Measurements from ENCODE around the gene SMCO4. TPM values are rescaled to one million over a fixed set of nuclear protein-coding genes. Genes with fewer than 3 reads are reported as not detected.

SMCO4 gene
- total RNA-seq, 1 experiment from 2014 or later, result 50.1 TPM

Other genes with a start within 250 kb of the SMCO4 start
- gene DEUP1, start 212.6 kb downstream of the SMCO4 start, total RNA-seq (2021), result 0.16 to 0.53 TPM (median 0.44 TPM) in 3 replicates
- 14.7 to 15.9 TPM (median 14.8 TPM) in 3 replicates for gene CEP295, start 118.3 kb upstream of the SMCO4 start, total RNA-seq (2021)
- gene TAF1D, start 198.1 kb upstream of the SMCO4 start, total RNA-seq (2021), result 173 to 223 TPM (median 185 TPM) in 3 replicates
- 24.5 to 25.4 TPM (median 25.3 TPM) in 3 replicates for gene C11orf54, start 198.3 kb upstream of the SMCO4 start, total RNA-seq (2021)
- gene MED17, start 240.9 kb upstream of the SMCO4 start, total RNA-seq (2021), result 25.3 to 30.5 TPM (median 29.6 TPM) in 3 replicates

Data from WTC11 (cell line).